Body of pancreas (tissue), 4 donors: ENCODE measurements around the gene PLPP1.

Experiments used
- CTCF ChIP-seq, 7 experiments: fragments of 450-650 bp in 4 of 7; fragments of 200-600 bp in 3 of 7; sonication (generic) in 3 of 7; IDR thresholded peaks; one replicate each; pipeline ENCODE4 v1.5.1; 2016 to 2019; ENCODE audit warnings: antibody characterized with exemption in 7 of 7
- POLR2A ChIP-seq, 3 donors: fragments of 450-650 bp; IDR thresholded peaks; one replicate each; pipeline ENCODE4 v1.6.1; 2016; ENCODE audit warnings: antibody characterized with exemption in 3 of 3, mild to moderate bottlenecking in 2 of 3

DNA sequence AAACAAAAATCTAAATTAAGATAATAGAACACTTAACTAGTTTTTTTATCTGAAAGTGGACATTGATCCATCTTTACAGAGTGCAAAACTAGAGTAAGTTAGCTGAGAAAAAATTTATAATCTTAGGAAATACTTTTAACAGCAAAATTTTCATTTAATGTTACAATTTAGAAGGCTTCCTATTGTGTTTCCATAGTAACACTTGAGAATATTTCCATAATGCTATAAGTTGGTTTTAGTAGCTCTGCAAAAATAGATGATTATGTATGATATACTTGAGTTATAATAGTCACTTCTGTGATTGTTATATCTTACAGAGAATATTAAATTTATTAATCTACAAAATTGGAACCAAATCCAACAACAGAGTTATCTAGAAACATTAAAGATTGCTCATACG is 148.4 kb downstream of the PLPP1 start:
- TF ChIP-seq POLR2A (IDR thresholded peaks at IDR 0.05) (no peak), CTCF (IDR thresholded peaks at IDR 0.05) (no peak)
